Fibroblast of villous mesenchyme (primary cell): ENCODE results near the gene KDM2B. TPM values are rescaled to one million over a fixed set of nuclear protein-coding genes. Genes with fewer than 3 reads are reported as not detected.

Experiments used
- DNase-seq: peaks from one replicate; pipeline ENCODE4 v3.0.0-alpha.2; 2010; ENCODE audit warnings: low read depth
- H3K4me3 ChIP-seq: 2 replicates; pipeline ENCODE4 v1.5.1; 2011; ENCODE audit warnings: low read depth, mild to moderate bottlenecking, low read length
- CTCF ChIP-seq: IDR thresholded peaks from 2 replicates; pipeline ENCODE4 v1.5.1; 2012; ENCODE audit warnings: low read depth, mild to moderate bottlenecking, low read length; ENCODE audit not compliant: insufficient read depth
- total RNA-seq: library from RNA; depleted of rRNA; stranded (reverse); fragments of >200 nt; gene quantifications from 2 replicates; pipeline ENCODE4 v1.2.3, GENCODE V29; 2012

KDM2B gene
- total RNA-seq, 1 donor = 28.1 TPM

GRCh38 chr12:121603581-121603980 is 22.8 kb upstream of the KDM2B start:
- TF ChIP-seq CTCF = no peak
- DNase-seq = no peak
- no peak overlapping the region for H3K4me3 ChIP-seq

- no peak overlapping the region for H3K4me3 ChIP-seq
- TF ChIP-seq CTCF = no peak
- no peak for DNase-seq
Measured at GRCh38 chr12:121602766-121603165, 21.9 kb upstream of the KDM2B start.

- TF ChIP-seq CTCF = no peak
- H3K4me3 ChIP-seq = no peak overlapping the region
- DNase-seq = no peak
Measured at GRCh38 chr12:121600702-121601336, 20.0 kb upstream of the KDM2B start.

GRCh38 chr12:121596526-121596925 is 15.7 kb upstream of the KDM2B start:
- no peak overlapping the region for H3K4me3 ChIP-seq
- DNase-seq = no peak
- TF ChIP-seq CTCF = no peak

GRCh38 chr12:121595520-121595919 is 14.7 kb upstream of the KDM2B start:
- no peak for DNase-seq
- no peak overlapping the region for H3K4me3 ChIP-seq
- TF ChIP-seq CTCF = no peak

- no peak overlapping the region for H3K4me3 ChIP-seq
- no peak for TF ChIP-seq CTCF
- DNase-seq = no peak
Measured at GRCh38 chr12:121592320-121592719, 11.5 kb upstream of the KDM2B start.
